ENCODE results near the gene PRPSAP2. TPM values are rescaled to one million over a fixed set of nuclear protein-coding genes. Genes with fewer than 3 reads are reported as not detected.

The PRPSAP2 gene
- total RNA-seq, 1 donor from 2014 or later = 23.6 TPM

GRCh38 chr17:18896146-18896545 is 38.2 kb downstream of the PRPSAP2 start:
- TF ChIP-seq CTCF (IDR thresholded peaks at IDR 0.05) = no peak
- Histone ChIP-seq H3K4me3 (no peak overlapping the region), H3K36me3 (peaks cover 32% of the 10 kb centered on the region), H3K9me3 (no peaks in the 10 kb centered on the region), H3K27ac (no peak overlapping the region), H3K27me3 (ENCODE audit: low read depth) (no peaks in the 10 kb centered on the region), H3K4me1 (no peaks in the 10 kb centered on the region)
- DNase-seq = no peak
- intact Hi-C loops (cut with DNase I) = no loop called here
- no peak for ATAC-seq

GRCh38 chr17:18896947-18897346 is 39.0 kb downstream of the PRPSAP2 start:
- H3K27ac ChIP-seq = no peak overlapping the region
- peaks cover 28% of the 10 kb centered on the region for H3K36me3 ChIP-seq

GRCh38 chr17:18904482-18904881 is 46.6 kb downstream of the PRPSAP2 start:
- Histone ChIP-seq H3K27me3 (ENCODE audit: low read depth) (no peaks in the 10 kb centered on the region), H3K27ac (no peak overlapping the region), H3K4me3 (no peak overlapping the region), H3K36me3 (peaks cover 33% of the 10 kb centered on the region), H3K4me1 (peaks cover 4% of the 10 kb centered on the region), H3K9me3 (no peaks in the 10 kb centered on the region)
- ATAC-seq (no peak), DNase-seq (no peak)
- TF ChIP-seq CTCF (IDR thresholded peaks at IDR 0.05) = no peak
- intact Hi-C loops (cut with DNase I) = no loop called here

More at GRCh38 chr17:18896947-18897346, 39.0 kb downstream of the PRPSAP2 start:
- TF ChIP-seq CTCF (IDR thresholded peaks at IDR 0.05) = no peak
- intact Hi-C loops (cut with DNase I) = no loop called here
- ATAC-seq (no peak), DNase-seq (no peak)
- Histone ChIP-seq H3K9me3 (no peaks in the 10 kb centered on the region), H3K4me3 (no peak overlapping the region), H3K27me3 (ENCODE audit: low read depth) (no peaks in the 10 kb centered on the region), H3K4me1 (peaks cover 4% of the 10 kb centered on the region)

GRCh38 chr17:18905226-18905625 is 47.3 kb downstream of the PRPSAP2 start:
- no peak for TF ChIP-seq CTCF (IDR thresholded peaks at IDR 0.05)
- intact Hi-C loops (cut with DNase I) = no loop called here
- ATAC-seq = no peak
- H3K27me3 ChIP-seq (ENCODE audit: low read depth) = no peaks in the 10 kb centered on the region
- no peak for DNase-seq
- no peaks in the 10 kb centered on the region for H3K9me3 ChIP-seq
- H3K4me1 ChIP-seq = peaks cover 4% of the 10 kb centered on the region
- H3K27ac ChIP-seq = no peak overlapping the region
- H3K4me3 ChIP-seq = no peak overlapping the region
- H3K36me3 ChIP-seq = peaks cover 34% of the 10 kb centered on the region

GRCh38 chr17:18910326-18910725 is 52.4 kb downstream of the PRPSAP2 start:
- H3K27me3 ChIP-seq (ENCODE audit: low read depth) = no peaks in the 10 kb centered on the region
- DNase-seq = no peak
- H3K9me3 ChIP-seq = no peaks in the 10 kb centered on the region
- no peak for ATAC-seq
- H3K4me1 ChIP-seq = no peaks in the 10 kb centered on the region
- H3K27ac ChIP-seq = no peak overlapping the region
- intact Hi-C loops (cut with DNase I) = no loop called here
- H3K36me3 ChIP-seq = peaks cover 44% of the 10 kb centered on the region
- TF ChIP-seq CTCF (IDR thresholded peaks at IDR 0.05) = no peak
- no peak overlapping the region for H3K4me3 ChIP-seq

- H3K4me3 ChIP-seq = no peak overlapping the region
- no peak for TF ChIP-seq CTCF (IDR thresholded peaks at IDR 0.05)
- intact Hi-C loops (cut with DNase I) = no loop called here
- no peaks in the 10 kb centered on the region for H3K9me3 ChIP-seq
- no peaks in the 10 kb centered on the region for H3K27me3 ChIP-seq (ENCODE audit: low read depth)
- DNase-seq (no peak), ATAC-seq (no peak)
- peaks cover 45% of the 10 kb centered on the region for H3K36me3 ChIP-seq
- H3K4me1 ChIP-seq = no peaks in the 10 kb centered on the region
- H3K27ac ChIP-seq = no peak overlapping the region
Measured at GRCh38 chr17:18910881-18911280, 53.0 kb downstream of the PRPSAP2 start.
